ENCODE results near the gene RPS15. TPM values are rescaled to one million over a fixed set of nuclear protein-coding genes. Genes with fewer than 3 reads are reported as not detected.

The RPS15 gene
- total and polyA plus RNA-seq, 2 donors from 2014 or later = 893 to 1,823 TPM

DNA sequence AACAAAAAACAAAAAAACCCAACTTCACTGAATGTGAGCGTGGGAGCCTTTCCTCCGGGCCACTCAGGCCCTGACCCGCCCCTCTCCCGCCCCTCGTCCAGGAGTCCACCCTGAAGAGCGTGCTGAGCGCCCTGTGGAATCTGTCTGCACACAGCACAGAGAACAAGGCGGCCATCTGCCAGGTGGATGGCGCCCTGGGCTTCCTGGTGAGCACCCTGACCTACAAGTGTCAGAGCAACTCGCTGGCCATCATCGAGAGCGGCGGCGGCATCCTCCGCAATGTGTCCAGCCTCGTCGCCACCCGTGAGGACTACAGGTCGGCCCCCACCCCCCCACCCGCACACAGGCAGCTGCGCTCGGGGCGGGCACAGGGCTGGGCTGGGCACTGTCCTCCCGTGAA lies 23.7 kb downstream of the RPS15 start:
- Histone ChIP-seq H3K9ac (ENCODE audit: low read length in 3 of 3) (no peak overlapping the region), H3K4me1 (ENCODE audit: control insufficient read depth in 2 of 3, insufficient read depth in 2 of 3, low read depth in 1 of 3, low read length in 3 of 3) (peaks cover 0 to 2% (median 0%) of the 10 kb centered on the region in 3 donors), H3K27ac (ENCODE audit: low read depth in 2 of 2, low read length in 2 of 2) (no peak overlapping the region), H3K36me3 (ENCODE audit: control insufficient read depth in 2 of 3, insufficient read depth in 3 of 3, low read length in 3 of 3) (no peaks in the 10 kb centered on the region), H3K9me3 (ENCODE audit: control insufficient read depth in 2 of 3, insufficient read depth in 1 of 3, low read length in 3 of 3) (no peaks in the 10 kb centered on the region), H3K27me3 (ENCODE audit: control insufficient read depth, insufficient read depth, low read length) (peaks cover 13% of the 10 kb centered on the region), H3K4me3 (ENCODE audit: low read length in 3 of 3) (no peak overlapping the region)
- TF ChIP-seq, protein P1, sequence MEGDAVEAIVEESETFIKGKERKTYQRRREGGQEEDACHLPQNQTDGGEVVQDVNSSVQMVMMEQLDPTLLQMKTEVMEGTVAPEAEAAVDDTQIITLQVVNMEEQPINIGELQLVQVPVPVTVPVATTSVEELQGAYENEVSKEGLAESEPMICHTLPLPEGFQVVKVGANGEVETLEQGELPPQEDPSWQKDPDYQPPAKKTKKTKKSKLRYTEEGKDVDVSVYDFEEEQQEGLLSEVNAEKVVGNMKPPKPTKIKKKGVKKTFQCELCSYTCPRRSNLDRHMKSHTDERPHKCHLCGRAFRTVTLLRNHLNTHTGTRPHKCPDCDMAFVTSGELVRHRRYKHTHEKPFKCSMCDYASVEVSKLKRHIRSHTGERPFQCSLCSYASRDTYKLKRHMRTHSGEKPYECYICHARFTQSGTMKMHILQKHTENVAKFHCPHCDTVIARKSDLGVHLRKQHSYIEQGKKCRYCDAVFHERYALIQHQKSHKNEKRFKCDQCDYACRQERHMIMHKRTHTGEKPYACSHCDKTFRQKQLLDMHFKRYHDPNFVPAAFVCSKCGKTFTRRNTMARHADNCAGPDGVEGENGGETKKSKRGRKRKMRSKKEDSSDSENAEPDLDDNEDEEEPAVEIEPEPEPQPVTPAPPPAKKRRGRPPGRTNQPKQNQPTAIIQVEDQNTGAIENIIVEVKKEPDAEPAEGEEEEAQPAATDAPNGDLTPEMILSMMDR (IDR thresholded peaks at IDR 0.05; ENCODE audit: borderline replicate concordance, extremely low read depth, insufficient read depth) = no peak
- intact Hi-C loops (cut with DNase I) = no loop called here
- DNase-seq (no peak), FAIRE-seq (no peak)

DNA sequence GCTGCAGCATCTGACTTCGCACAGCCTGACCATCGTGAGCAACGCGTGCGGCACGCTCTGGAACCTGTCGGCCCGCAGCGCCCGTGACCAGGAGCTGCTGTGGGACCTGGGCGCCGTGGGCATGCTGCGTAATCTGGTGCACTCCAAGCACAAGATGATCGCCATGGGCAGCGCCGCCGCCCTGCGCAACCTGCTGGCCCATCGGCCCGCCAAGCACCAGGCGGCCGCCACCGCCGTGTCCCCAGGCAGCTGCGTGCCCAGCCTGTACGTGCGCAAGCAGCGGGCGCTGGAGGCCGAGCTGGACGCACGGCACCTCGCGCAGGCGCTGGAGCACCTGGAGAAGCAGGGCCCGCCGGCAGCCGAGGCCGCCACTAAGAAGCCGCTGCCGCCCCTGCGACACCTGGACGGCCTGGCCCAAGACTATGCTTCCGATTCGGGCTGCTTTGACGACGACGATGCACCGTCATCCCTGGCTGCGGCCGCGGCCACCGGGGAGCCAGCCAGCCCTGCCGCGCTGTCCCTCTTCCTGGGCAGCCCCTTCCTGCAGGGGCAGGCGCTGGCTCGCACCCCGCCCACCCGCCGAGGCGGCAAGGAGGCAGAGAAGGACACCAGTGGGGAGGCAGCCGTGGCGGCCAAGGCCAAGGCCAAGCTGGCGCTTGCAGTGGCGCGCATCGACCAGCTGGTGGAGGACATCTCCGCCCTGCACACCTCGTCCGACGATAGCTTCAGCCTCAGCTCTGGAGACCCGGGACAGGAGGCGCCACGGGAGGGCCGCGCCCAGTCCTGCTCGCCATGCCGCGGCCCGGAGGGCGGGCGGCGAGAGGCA lies 27.2 kb downstream of the RPS15 start:
- H3K27me3 ChIP-seq (ENCODE audit: control insufficient read depth, insufficient read depth, low read length) = peaks cover 12% of the 10 kb centered on the region
- H3K4me3 ChIP-seq (ENCODE audit: low read length in 3 of 3) = no peak overlapping the region
- FAIRE-seq (no peak), DNase-seq (peak in 4 of 5 donors; percentile 69 to 84 (median 76))
- peaks cover 0 to 17% (median 0%) of the 10 kb centered on the region in 3 donors for H3K4me1 ChIP-seq (ENCODE audit: control insufficient read depth in 2 of 3, insufficient read depth in 2 of 3, low read depth in 1 of 3, low read length in 3 of 3)
- no peak overlapping the region for H3K27ac ChIP-seq (ENCODE audit: low read depth in 2 of 2, low read length in 2 of 2)
- no peaks in the 10 kb centered on the region for H3K9me3 ChIP-seq (ENCODE audit: control insufficient read depth in 2 of 3, insufficient read depth in 1 of 3, low read length in 3 of 3)
- TF ChIP-seq, protein P1 (IDR thresholded peaks at IDR 0.05; ENCODE audit: borderline replicate concordance, extremely low read depth, insufficient read depth) = peak; percentile 45
- H3K9ac ChIP-seq (ENCODE audit: low read length in 3 of 3) = no peak overlapping the region
- intact Hi-C loops (cut with DNase I) = no loop called here
- H3K36me3 ChIP-seq (ENCODE audit: control insufficient read depth in 2 of 3, insufficient read depth in 3 of 3, low read length in 3 of 3) = no peaks in the 10 kb centered on the region

DNA sequence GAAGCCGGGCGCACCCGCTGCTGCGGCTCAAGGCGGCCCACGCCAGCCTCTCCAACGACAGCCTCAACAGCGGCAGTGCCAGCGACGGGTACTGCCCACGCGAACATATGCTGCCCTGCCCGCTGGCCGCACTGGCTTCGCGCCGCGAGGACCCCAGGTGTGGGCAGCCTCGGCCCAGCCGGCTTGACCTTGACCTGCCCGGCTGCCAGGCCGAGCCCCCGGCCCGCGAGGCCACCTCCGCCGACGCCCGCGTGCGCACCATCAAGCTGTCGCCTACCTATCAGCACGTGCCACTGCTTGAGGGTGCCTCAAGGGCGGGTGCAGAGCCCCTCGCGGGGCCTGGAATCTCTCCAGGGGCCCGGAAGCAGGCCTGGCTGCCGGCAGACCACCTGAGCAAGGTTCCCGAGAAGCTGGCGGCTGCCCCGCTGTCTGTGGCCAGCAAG lies 27.8 kb downstream of the RPS15 start:
- Histone ChIP-seq H3K9me3 (ENCODE audit: control insufficient read depth in 2 of 3, insufficient read depth in 1 of 3, low read length in 3 of 3) (no peaks in the 10 kb centered on the region), H3K9ac (ENCODE audit: low read length in 3 of 3) (no peak overlapping the region), H3K4me1 (ENCODE audit: control insufficient read depth in 2 of 3, insufficient read depth in 2 of 3, low read depth in 1 of 3, low read length in 3 of 3) (peaks cover 0 to 21% (median 3%) of the 10 kb centered on the region in 3 donors), H3K4me3 (ENCODE audit: low read length in 3 of 3) (no peak overlapping the region), H3K27ac (ENCODE audit: low read depth in 2 of 2, low read length in 2 of 2) (no peak overlapping the region), H3K27me3 (ENCODE audit: control insufficient read depth, insufficient read depth, low read length) (peaks cover 12% of the 10 kb centered on the region), H3K36me3 (ENCODE audit: control insufficient read depth in 2 of 3, insufficient read depth in 3 of 3, low read length in 3 of 3) (no peaks in the 10 kb centered on the region)
- DNase-seq = peak in 2 of 5 donors; percentile 52 to 73
- FAIRE-seq = no peak
- TF ChIP-seq, protein P1 (IDR thresholded peaks at IDR 0.05; ENCODE audit: borderline replicate concordance, extremely low read depth, insufficient read depth) = no peak
- intact Hi-C loops (cut with DNase I) = no loop called here
